Gastroesophageal sphincter (tissue), 3 donors: ENCODE results near the gene C7orf25.

Experiments used
- POLR2A ChIP-seq, 2 donors: fragments of 450-650 bp; IDR thresholded peaks; one replicate each; pipeline ENCODE4 v1.6.1; 2017; ENCODE audit warnings: antibody characterized with exemption in 2 of 2, mild to moderate bottlenecking in 2 of 2, moderate library complexity in 1 of 2
- TF ChIP-seq, protein P1 (sequence below), 4 experiments: fragments of 200-600 bp in 2 of 4; fragments of 450-650 bp in 2 of 4; sonication (generic) in 1 of 4; IDR thresholded peaks; one replicate each; pipeline ENCODE4 v1.5.1; 2017 to 2019; ENCODE audit warnings: antibody characterized with exemption in 4 of 4, mild to moderate bottlenecking in 2 of 4, moderate library complexity in 2 of 4

DNA sequence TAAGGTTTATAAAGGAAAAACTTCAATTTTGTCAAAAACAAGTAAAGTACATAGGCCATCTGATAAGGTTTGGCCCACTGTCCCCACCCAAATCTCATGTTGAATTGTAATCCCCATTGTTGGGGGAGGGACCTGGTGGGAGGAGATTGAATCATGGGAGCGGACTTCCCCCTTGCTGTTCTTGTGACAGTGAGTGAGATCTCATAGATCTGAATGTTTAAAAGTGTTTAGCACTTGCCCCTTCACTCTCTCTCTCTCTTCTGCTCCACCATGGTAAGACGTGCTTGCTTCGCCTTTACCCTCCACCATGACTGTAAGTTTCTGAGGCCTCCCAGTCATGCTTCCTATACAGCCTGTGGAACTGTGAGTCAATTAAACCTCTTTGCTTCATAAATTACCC is 38.5 kb upstream of the C7orf25 start:
- TF ChIP-seq POLR2A (IDR thresholded peaks at IDR 0.05): no peak
- TF ChIP-seq, protein P1, sequence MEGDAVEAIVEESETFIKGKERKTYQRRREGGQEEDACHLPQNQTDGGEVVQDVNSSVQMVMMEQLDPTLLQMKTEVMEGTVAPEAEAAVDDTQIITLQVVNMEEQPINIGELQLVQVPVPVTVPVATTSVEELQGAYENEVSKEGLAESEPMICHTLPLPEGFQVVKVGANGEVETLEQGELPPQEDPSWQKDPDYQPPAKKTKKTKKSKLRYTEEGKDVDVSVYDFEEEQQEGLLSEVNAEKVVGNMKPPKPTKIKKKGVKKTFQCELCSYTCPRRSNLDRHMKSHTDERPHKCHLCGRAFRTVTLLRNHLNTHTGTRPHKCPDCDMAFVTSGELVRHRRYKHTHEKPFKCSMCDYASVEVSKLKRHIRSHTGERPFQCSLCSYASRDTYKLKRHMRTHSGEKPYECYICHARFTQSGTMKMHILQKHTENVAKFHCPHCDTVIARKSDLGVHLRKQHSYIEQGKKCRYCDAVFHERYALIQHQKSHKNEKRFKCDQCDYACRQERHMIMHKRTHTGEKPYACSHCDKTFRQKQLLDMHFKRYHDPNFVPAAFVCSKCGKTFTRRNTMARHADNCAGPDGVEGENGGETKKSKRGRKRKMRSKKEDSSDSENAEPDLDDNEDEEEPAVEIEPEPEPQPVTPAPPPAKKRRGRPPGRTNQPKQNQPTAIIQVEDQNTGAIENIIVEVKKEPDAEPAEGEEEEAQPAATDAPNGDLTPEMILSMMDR (IDR thresholded peaks at IDR 0.05): no peak
